ENCODE data around the gene NRM. TPM values are rescaled to one million over a fixed set of nuclear protein-coding genes. Genes with fewer than 3 reads are reported as not detected.

NRM gene
- total RNA-seq, 1 donor from 2014 or later: 6.1 TPM

GRCh38 chr6:30686908-30687658 lies 3.7 kb downstream of the NRM start:
- Histone ChIP-seq H3K36me3 (no peaks in the 10 kb centered on the region), H3K4me3 (peak overlapping the region; percentile 93 to 97), H3K4me1 (peaks cover 70% of the 10 kb centered on the region), H3K27ac (peak overlapping the region; percentile 92), H3K27me3 (no peaks in the 10 kb centered on the region), H3K9me3 (no peaks in the 10 kb centered on the region)
- TF ChIP-seq POLR2AphosphoS5 (IDR thresholded peaks at IDR 0.05; ENCODE audit: insufficient read depth in 1 of 2, low read depth in 1 of 2) (peak; percentile 96 to 98), POLR2A (IDR thresholded peaks at IDR 0.05) (peak in 1 of 2 donors; percentile 43)
- TF ChIP-seq, protein P1, sequence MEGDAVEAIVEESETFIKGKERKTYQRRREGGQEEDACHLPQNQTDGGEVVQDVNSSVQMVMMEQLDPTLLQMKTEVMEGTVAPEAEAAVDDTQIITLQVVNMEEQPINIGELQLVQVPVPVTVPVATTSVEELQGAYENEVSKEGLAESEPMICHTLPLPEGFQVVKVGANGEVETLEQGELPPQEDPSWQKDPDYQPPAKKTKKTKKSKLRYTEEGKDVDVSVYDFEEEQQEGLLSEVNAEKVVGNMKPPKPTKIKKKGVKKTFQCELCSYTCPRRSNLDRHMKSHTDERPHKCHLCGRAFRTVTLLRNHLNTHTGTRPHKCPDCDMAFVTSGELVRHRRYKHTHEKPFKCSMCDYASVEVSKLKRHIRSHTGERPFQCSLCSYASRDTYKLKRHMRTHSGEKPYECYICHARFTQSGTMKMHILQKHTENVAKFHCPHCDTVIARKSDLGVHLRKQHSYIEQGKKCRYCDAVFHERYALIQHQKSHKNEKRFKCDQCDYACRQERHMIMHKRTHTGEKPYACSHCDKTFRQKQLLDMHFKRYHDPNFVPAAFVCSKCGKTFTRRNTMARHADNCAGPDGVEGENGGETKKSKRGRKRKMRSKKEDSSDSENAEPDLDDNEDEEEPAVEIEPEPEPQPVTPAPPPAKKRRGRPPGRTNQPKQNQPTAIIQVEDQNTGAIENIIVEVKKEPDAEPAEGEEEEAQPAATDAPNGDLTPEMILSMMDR (IDR thresholded peaks at IDR 0.05): no peak
- intact Hi-C loops (cut with DNase I): loop anchor here (2.0 to 10.0 kb wide), 3 partner anchors 34 to 198 kb away; partner anchors contain the start of genes DDR1, MRPS18B, PPP1R10 and TUBB
- DNase-seq (ENCODE audit: extremely low spot score in 2 of 2): peak in 1 of 2 donors; percentile 99

- Histone ChIP-seq H3K27me3 (no peaks in the 10 kb centered on the region), H3K4me1 (peaks cover 78% of the 10 kb centered on the region), H3K36me3 (no peaks in the 10 kb centered on the region), H3K27ac (peak within 1 kb of the TSS; percentile 92), H3K9me3 (no peaks in the 10 kb centered on the region), H3K4me3 (peak within 1 kb of the TSS; percentile 93 to 97)
- intact Hi-C loops (cut with DNase I): loop anchor here (2.0 to 10.0 kb wide), 3 partner anchors 35 to 199 kb away; partner anchors contain the start of genes DDR1, MRPS18B, PPP1R10 and TUBB
- DNase-seq (ENCODE audit: extremely low spot score in 2 of 2): no peak
- peak in 1 of 2 donors; percentile 51 for TF ChIP-seq POLR2A (IDR thresholded peaks at IDR 0.05)
- TF ChIP-seq POLR2AphosphoS5 (IDR thresholded peaks at IDR 0.05; ENCODE audit: insufficient read depth in 1 of 2, low read depth in 1 of 2): peak in 1 of 2 donors; percentile 71
- TF ChIP-seq, protein P1 (IDR thresholded peaks at IDR 0.05): no peak
These were observed 4.5 kb downstream of the NRM start, which contains the start of gene PPP1R18 for GRCh38 chr6:30686009-30686907. Gene PPP1R18, minus strand, starts transcription at chr6:30686645. Its CDS starts 627 bp downstream, at chr6:30686018.

GRCh38 chr6:30685157-30686008 lies 5.4 kb downstream of the NRM start:
- H3K36me3 ChIP-seq: no peaks in the 10 kb centered on the region
- H3K4me3 ChIP-seq: peak overlapping the region; percentile 93 to 97
- no peaks in the 10 kb centered on the region for H3K9me3 ChIP-seq
- no peak for DNase-seq (ENCODE audit: extremely low spot score in 2 of 2)
- H3K4me1 ChIP-seq: peaks cover 86% of the 10 kb centered on the region
- TF ChIP-seq, protein P1 (IDR thresholded peaks at IDR 0.05): no peak
- no peak for TF ChIP-seq POLR2A (IDR thresholded peaks at IDR 0.05)
- peak overlapping the region; percentile 92 for H3K27ac ChIP-seq
- H3K27me3 ChIP-seq: no peaks in the 10 kb centered on the region
- intact Hi-C loops (cut with DNase I): loop anchor here (2.0 to 10.0 kb wide), 3 partner anchors 35 to 199 kb away; partner anchors contain the start of genes DDR1, MRPS18B, PPP1R10 and TUBB

GRCh38 chr6:30684386-30685156 lies 6.2 kb downstream of the NRM start:
- TF ChIP-seq POLR2AphosphoS5 (IDR thresholded peaks at IDR 0.05; ENCODE audit: insufficient read depth in 1 of 2, low read depth in 1 of 2): no peak
- TF ChIP-seq, protein P1 (IDR thresholded peaks at IDR 0.05): no peak
- no peak for TF ChIP-seq POLR2A (IDR thresholded peaks at IDR 0.05)
- no peak for DNase-seq (ENCODE audit: extremely low spot score in 2 of 2)
- Histone ChIP-seq H3K4me1 (peaks cover 86% of the 10 kb centered on the region), H3K36me3 (no peaks in the 10 kb centered on the region), H3K4me3 (peak overlapping the region; percentile 93 to 97), H3K27ac (peak overlapping the region; percentile 92), H3K9me3 (no peaks in the 10 kb centered on the region), H3K27me3 (no peaks in the 10 kb centered on the region)
- intact Hi-C loops (cut with DNase I): loop anchor here (10.0 kb wide), 2 partner anchors 70 to 200 kb away; partner anchors contain the start of genes DDR1, MRPS18B and PPP1R10
